NCI-H1092 treated with DMSO at 0.1 percent for 48 hours (cell line): ENCODE data around the gene SP2.
A peak's percentile ranks its signal among the peaks of the same experiment; 100 is the strongest.

Experiments used
- DNase-seq: peaks from one replicate; lab custom pipeline; 2025; lab: John Stamatoyannopoulos, UW

SP2 gene

GRCh38 chr17:47889734-47890529 is 6.1 kb upstream of the SP2 start:
- DNase-seq, result peak; percentile 61

- no peak for DNase-seq
Measured at GRCh38 chr17:47891545-47892088, 4.4 kb upstream of the SP2 start.

GRCh38 chr17:47894498-47895346 is 1.3 kb upstream of the SP2 start:
- no peak for DNase-seq

- DNase-seq, result no peak
Measured at GRCh38 chr17:47895347-47895855, 635 bp upstream of the SP2 start.

- peak; percentile 75 for DNase-seq
Measured at GRCh38 chr17:47896672-47897490, 845 bp downstream of the SP2 start.

- no peak for DNase-seq
Measured at GRCh38 chr17:47897561-47897960, 1.5 kb downstream of the SP2 start.

- DNase-seq, result no peak
Measured at GRCh38 chr17:47898241-47898640, 2.2 kb downstream of the SP2 start.

- DNase-seq, result no peak
Measured at GRCh38 chr17:47899643-47900042, 3.6 kb downstream of the SP2 start.

- no peak for DNase-seq
Measured at GRCh38 chr17:47901423-47901822, 5.4 kb downstream of the SP2 start.

- DNase-seq, result no peak
Measured at GRCh38 chr17:47902039-47902744, 6.2 kb downstream of the SP2 start.

- DNase-seq, result no peak
Measured at GRCh38 chr17:47905221-47905733, 9.2 kb downstream of the SP2 start.

- DNase-seq, result no peak
Measured at GRCh38 chr17:47906443-47906842, 10.4 kb downstream of the SP2 start.

GRCh38 chr17:47907932-47908562 is 12.0 kb downstream of the SP2 start:
- no peak for DNase-seq

- no peak for DNase-seq
Measured at GRCh38 chr17:47913050-47913449, 17.0 kb downstream of the SP2 start.

- no peak for DNase-seq
Measured at GRCh38 chr17:47914306-47914948, 18.4 kb downstream of the SP2 start.

- DNase-seq, result no peak
Measured at GRCh38 chr17:47915776-47916398, 19.9 kb downstream of the SP2 start.

GRCh38 chr17:47916489-47917208 is 20.6 kb downstream of the SP2 start:
- DNase-seq, result no peak

- no peak for DNase-seq
Measured at GRCh38 chr17:47917581-47917980, 21.5 kb downstream of the SP2 start.

- DNase-seq, result no peak
Measured at GRCh38 chr17:47918006-47918405, 22.0 kb downstream of the SP2 start.
